ENCODE results near the gene METTL27. TPM values are rescaled to one million over a fixed set of nuclear protein-coding genes. Genes with fewer than 3 reads are reported as not detected.
"Not testable (repeated sequence)": the region's sequence is repeated elsewhere in the genome, so short reads cannot be mapped to it uniquely, and the experiment has no call there.

The METTL27 gene
- total and polyA plus RNA-seq, 9 of the 15 experiments (the other 6 are each of a cell fraction or from before 2014, with no cell fraction given), result 0.08 to 0.82 (median 0.33) TPM; not detected in 4

GRCh38 chr7:73884867-73885422, 42.6 kb upstream of the METTL27 start (continued):
- TF ChIP-seq ARID2 (IDR thresholded peaks at IDR 0.05) (peak; percentile 45; the same call in 1 of the 2 replicates), ASH1L (IDR thresholded peaks at IDR 0.05; ENCODE audit: borderline replicate concordance, low read depth, partially characterized antibody) (peak; percentile 39), TOE1 (IDR thresholded peaks at IDR 0.05; ENCODE audit: borderline replicate concordance) (0 out of 2 replicates have a peak, but pooled peaks have one; percentile 53), TRIM25 (IDR thresholded peaks at IDR 0.05; ENCODE audit: borderline replicate concordance) (peak; percentile 78; the same call in 1 of the 2 replicates), HDAC1 (IDR thresholded peaks at IDR 0.05) (peak in 1 of 2 experiments; percentile 57; a peak in 1 of 4 replicates), ZNF512 (tag; IDR thresholded peaks at IDR 0.05) (peak; percentile 100), THRAP3 (IDR thresholded peaks at IDR 0.05; ENCODE audit: borderline replicate concordance) (peak; percentile 79), ZNF24 (IDR thresholded peaks at IDR 0.05) (0 out of 2 replicates have a peak, but pooled peaks have one; percentile 17), HLTF (IDR thresholded peaks at IDR 0.05) (peak; percentile 91), EHMT2 (IDR thresholded peaks at IDR 0.05) (peak; percentile 37; the same call in 1 of the 2 replicates), ARHGAP35 (IDR thresholded peaks at IDR 0.05; ENCODE audit: partially characterized antibody) (peak; percentile 42), OTX1 (CRISPR knock-in tag; IDR thresholded peaks at IDR 0.05) (0 out of 2 replicates have a peak, but pooled peaks have one; percentile 66), EGR1 (conservative IDR thresholded peaks at IDR 0.05) (0 out of 2 replicates have a peak, but pooled peaks have one; percentile 20), MTA1 (IDR thresholded peaks at IDR 0.05; ENCODE audit: borderline replicate concordance) (0 out of 2 replicates have a peak, but pooled peaks have one; percentile 37), PHB2 (IDR thresholded peaks at IDR 0.05; ENCODE audit: low read depth) (0 out of 2 replicates have a peak, but pooled peaks have one; percentile 39), MCM3 (IDR thresholded peaks at IDR 0.05) (0 out of 2 replicates have a peak, but pooled peaks have one; percentile 27), FOXK2 (conservative IDR thresholded peaks at IDR 0.05 in 1 of 2, IDR thresholded peaks at IDR 0.05 in 1 of 2; ENCODE audit: low read depth in 2 of 2) (0 out of 4 replicates have a peak, but pooled peaks of 1 of the 2 experiments have one; percentile 18)
- TF ChIP-seq TOE1 (CRISPR knock-in tag; IDR thresholded peaks at IDR 0.05; ENCODE audit: borderline replicate concordance, low read depth), result not testable (repeated sequence)
- TF ChIP-seq, protein P1, sequence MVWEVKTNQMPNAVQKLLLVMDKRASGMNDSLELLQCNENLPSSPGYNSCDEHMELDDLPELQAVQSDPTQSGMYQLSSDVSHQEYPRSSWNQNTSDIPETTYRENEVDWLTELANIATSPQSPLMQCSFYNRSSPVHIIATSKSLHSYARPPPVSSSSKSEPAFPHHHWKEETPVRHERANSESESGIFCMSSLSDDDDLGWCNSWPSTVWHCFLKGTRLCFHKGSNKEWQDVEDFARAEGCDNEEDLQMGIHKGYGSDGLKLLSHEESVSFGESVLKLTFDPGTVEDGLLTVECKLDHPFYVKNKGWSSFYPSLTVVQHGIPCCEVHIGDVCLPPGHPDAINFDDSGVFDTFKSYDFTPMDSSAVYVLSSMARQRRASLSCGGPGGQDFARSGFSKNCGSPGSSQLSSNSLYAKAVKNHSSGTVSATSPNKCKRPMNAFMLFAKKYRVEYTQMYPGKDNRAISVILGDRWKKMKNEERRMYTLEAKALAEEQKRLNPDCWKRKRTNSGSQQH (CRISPR knock-in tag; IDR thresholded peaks at IDR 0.05), result 0 out of 2 replicates have a peak, but pooled peaks have one; percentile 81
- TF ChIP-seq, protein P2, sequence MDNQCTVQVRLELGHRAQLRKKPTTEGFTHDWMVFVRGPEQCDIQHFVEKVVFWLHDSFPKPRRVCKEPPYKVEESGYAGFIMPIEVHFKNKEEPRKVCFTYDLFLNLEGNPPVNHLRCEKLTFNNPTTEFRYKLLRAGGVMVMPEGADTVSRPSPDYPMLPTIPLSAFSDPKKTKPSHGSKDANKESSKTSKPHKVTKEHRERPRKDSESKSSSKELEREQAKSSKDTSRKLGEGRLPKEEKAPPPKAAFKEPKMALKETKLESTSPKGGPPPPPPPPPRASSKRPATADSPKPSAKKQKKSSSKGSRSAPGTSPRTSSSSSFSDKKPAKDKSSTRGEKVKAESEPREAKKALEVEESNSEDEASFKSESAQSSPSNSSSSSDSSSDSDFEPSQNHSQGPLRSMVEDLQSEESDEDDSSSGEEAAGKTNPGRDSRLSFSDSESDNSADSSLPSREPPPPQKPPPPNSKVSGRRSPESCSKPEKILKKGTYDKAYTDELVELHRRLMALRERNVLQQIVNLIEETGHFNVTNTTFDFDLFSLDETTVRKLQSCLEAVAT (IDR thresholded peaks at IDR 0.05), result peak; percentile 66 to 75; a peak in 3 of 4 replicates
- TF ChIP-seq, protein P3, sequence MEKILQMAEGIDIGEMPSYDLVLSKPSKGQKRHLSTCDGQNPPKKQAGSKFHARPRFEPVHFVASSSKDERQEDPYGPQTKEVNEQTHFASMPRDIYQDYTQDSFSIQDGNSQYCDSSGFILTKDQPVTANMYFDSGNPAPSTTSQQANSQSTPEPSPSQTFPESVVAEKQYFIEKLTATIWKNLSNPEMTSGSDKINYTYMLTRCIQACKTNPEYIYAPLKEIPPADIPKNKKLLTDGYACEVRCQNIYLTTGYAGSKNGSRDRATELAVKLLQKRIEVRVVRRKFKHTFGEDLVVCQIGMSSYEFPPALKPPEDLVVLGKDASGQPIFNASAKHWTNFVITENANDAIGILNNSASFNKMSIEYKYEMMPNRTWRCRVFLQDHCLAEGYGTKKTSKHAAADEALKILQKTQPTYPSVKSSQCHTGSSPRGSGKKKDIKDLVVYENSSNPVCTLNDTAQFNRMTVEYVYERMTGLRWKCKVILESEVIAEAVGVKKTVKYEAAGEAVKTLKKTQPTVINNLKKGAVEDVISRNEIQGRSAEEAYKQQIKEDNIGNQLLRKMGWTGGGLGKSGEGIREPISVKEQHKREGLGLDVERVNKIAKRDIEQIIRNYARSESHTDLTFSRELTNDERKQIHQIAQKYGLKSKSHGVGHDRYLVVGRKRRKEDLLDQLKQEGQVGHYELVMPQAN (IDR thresholded peaks at IDR 0.05; ENCODE audit: borderline replicate concordance), result 0 out of 2 replicates have a peak, but pooled peaks have one; percentile 30
